GM21723 (cell line): ENCODE measurements around the gene PCA3.
A peak's percentile ranks its signal among the peaks of the same experiment; 100 is the strongest.

ENCODE experiments used
- ATAC-seq: cut with Tn5 transposase; IDR thresholded peaks from one replicate; pipeline ENCODE4 v1.9.1; 2021; ENCODE audit warnings: mild to moderate bottlenecking, moderate library complexity; ENCODE audit not compliant: unreplicated experiment

PCA3 gene

GRCh38 chr9:76756941-76757673, 7.1 kb upstream of the PCA3 start:
- no peak for ATAC-seq

GRCh38 chr9:76758476-76758875, 5.8 kb upstream of the PCA3 start:
- no peak for ATAC-seq

- no peak for ATAC-seq
These were observed 4.5 kb upstream of the PCA3 start for GRCh38 chr9:76759732-76760131.

GRCh38 chr9:76761448-76761847, 2.8 kb upstream of the PCA3 start:
- no peak for ATAC-seq

GRCh38 chr9:76766126-76766525, 1.9 kb downstream of the PCA3 start:
- no peak for ATAC-seq

- no peak for ATAC-seq
These were observed 8.6 kb downstream of the PCA3 start for GRCh38 chr9:76772686-76773445.

- no peak for ATAC-seq
These were observed 20.6 kb downstream of the PCA3 start for GRCh38 chr9:76784881-76785280.

- ATAC-seq, result no peak
These were observed 21.3 kb downstream of the PCA3 start for GRCh38 chr9:76785501-76785900.

- ATAC-seq, result no peak
These were observed 23.4 kb downstream of the PCA3 start for GRCh38 chr9:76787677-76788076.

- no peak for ATAC-seq
These were observed 25.6 kb downstream of the PCA3 start for GRCh38 chr9:76789840-76790239.

GRCh38 chr9:76793784-76794431, 29.7 kb downstream of the PCA3 start:
- ATAC-seq, result no peak

GRCh38 chr9:76796296-76796695, 32.1 kb downstream of the PCA3 start:
- no peak for ATAC-seq

- no peak for ATAC-seq
These were observed 34.3 kb downstream of the PCA3 start for GRCh38 chr9:76798527-76798926.

- ATAC-seq, result no peak
These were observed 35.2 kb downstream of the PCA3 start for GRCh38 chr9:76799473-76799872.

GRCh38 chr9:76800901-76801300, 36.7 kb downstream of the PCA3 start:
- ATAC-seq, result no peak

- ATAC-seq, result no peak
These were observed 38.8 kb downstream of the PCA3 start for GRCh38 chr9:76803083-76803482.

GRCh38 chr9:76803762-76804161, 39.5 kb downstream of the PCA3 start:
- no peak for ATAC-seq

GRCh38 chr9:76808636-76809035, 44.4 kb downstream of the PCA3 start:
- no peak for ATAC-seq

GRCh38 chr9:76810377-76810957, 46.2 kb downstream of the PCA3 start:
- ATAC-seq, result peak; percentile 87

- no peak for ATAC-seq
These were observed 48.4 kb downstream of the PCA3 start for GRCh38 chr9:76812591-76812990.

GRCh38 chr9:76817489-76817888, 53.3 kb downstream of the PCA3 start:
- no peak for ATAC-seq

GRCh38 chr9:76818271-76818670, 54.0 kb downstream of the PCA3 start:
- no peak for ATAC-seq
